DOHH2 (cell line): Measurements from ENCODE around the gene HINT1.

ENCODE experiments used
- CTCF ChIP-seq: fragments of 200-600 bp; sonication (generic); IDR thresholded peaks from one replicate; pipeline ENCODE4 v1.5.1; 2014; ENCODE audit warnings: antibody characterized with exemption, mild to moderate bottlenecking, low read depth, low read length; ENCODE audit not compliant: poor library complexity, severe bottlenecking
- EZH2phosphoT487 ChIP-seq: fragments of 200-600 bp; sonication (generic); IDR thresholded peaks from 2 replicates; pipeline ENCODE4 v1.6.1; 2017; ENCODE audit warnings: borderline replicate concordance, mild to moderate bottlenecking, antibody characterized with exemption, low read length, moderate library complexity, mixed read lengths

- TF ChIP-seq CTCF (no peak), EZH2phosphoT487 (no peak)
These were observed 41.7 kb upstream of the HINT1 start for GRCh38 chr5:131206772-131207171.
